NK-92 (cell line): ENCODE measurements around the gene TMPRSS9.
"Not testable (repeated sequence)": the region's sequence is repeated elsewhere in the genome, so short reads cannot be mapped to it uniquely, and the experiment has no call there.

Experiments used
- DNase-seq: peaks from one replicate; lab custom pipeline; 2025; ENCODE audit not compliant: unreplicated experiment; lab: John Stamatoyannopoulos, UW

Gene TMPRSS9

DNA sequence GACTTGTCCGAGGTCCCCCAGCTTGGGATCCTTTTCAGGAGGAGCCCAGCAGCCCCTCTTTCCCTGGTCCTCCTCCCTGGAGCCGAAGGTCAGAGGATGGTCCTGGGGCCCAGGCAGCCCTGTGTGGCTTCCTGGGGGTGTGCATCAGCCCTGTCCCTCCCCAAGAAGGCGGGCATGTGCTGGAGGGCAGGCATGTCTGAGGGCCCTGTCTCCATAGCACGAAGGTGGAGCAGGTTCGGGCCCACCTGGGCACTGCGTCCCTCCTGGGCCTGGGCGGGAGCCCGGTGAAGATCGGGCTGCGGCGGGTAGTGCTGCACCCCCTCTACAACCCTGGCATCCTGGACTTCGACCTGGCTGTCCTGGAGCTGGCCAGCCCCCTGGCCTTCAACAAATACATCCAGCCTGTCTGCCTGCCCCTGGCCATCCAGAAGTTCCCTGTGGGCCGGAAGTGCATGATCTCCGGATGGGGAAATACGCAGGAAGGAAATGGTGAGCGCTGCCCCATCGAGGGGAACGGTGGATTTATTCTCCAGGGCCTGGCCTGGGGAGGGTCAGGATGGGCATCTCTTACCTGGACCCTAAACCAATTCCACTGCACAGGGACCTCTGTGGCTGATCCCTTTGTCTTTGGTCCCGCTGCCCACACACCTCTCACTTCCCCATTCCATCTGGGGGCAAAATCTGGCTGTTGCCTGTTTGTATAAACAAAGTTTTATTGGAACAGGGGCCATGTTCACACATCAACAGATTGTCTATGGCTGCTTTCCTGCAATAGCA lies 56.4 kb downstream of the TMPRSS9 start:
- DNase-seq = no peak

GRCh38 chr19:2417436-2417835 lies 57.4 kb downstream of the TMPRSS9 start:
- DNase-seq = not testable (repeated sequence)

DNA sequence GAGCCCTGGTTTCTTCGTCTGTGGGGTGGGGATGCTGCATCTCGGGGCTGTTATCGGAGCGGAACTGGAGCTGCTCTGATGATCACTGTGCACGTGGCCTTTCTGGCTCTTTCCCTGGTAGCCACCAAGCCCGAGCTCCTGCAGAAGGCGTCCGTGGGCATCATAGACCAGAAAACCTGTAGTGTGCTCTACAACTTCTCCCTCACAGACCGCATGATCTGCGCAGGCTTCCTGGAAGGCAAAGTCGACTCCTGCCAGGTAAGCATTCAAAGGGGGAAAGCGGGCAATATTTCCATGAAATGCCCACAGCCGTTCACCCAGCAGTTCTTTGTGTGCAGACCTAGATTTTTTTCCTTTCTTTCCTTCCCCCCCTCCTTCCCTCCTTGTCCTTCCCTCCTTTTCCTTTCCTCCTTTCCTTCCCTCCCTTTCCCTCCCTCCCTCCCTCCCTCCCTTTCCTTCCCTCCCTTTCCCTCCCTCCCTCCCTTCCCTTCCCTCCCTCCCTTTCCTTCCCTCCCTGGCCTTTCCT lies 57.9 kb downstream of the TMPRSS9 start:
- DNase-seq = no peak

DNA sequence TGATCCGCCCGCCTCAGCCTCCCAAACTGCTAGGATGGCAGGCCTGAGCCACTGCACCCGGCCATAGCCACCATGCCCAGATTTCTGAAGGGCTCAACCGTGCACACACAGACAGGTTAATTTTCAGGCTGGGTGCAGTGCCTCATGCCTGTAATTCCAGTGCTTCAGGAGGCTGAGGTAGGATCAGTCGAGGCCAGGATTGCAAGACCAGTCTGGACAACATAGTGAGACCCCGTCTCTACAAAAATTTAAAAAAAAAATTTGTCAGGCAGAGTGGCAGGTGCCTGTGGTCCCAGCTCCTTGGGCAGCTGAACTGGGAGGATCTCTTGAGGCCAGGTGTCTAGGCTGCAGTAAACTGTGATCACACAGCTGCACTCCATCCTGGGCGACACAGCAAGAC lies 59.7 kb downstream of the TMPRSS9 start:
- no peak for DNase-seq

DNA sequence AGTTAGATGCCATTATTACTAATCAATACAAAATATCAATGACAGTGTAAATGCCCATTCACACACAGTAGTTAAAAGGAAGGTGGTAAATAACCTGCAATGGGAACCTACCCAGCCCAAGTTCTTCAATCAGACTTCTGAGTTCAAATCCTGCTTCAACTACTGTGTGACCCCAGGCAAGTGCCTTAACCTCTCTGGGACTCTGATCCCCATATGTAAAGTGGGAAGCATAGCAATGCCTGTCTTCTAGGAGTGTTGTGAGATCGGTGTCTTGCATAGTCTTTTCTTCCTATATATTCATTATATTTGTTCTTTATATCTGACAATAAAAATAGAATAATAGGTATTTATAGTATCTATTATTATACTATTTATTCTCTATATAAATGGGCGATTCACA lies 60.4 kb downstream of the TMPRSS9 start:
- no peak for DNase-seq

GRCh38 chr19:2421581-2422306 lies 61.7 kb downstream of the TMPRSS9 start:
- DNase-seq = no peak

DNA sequence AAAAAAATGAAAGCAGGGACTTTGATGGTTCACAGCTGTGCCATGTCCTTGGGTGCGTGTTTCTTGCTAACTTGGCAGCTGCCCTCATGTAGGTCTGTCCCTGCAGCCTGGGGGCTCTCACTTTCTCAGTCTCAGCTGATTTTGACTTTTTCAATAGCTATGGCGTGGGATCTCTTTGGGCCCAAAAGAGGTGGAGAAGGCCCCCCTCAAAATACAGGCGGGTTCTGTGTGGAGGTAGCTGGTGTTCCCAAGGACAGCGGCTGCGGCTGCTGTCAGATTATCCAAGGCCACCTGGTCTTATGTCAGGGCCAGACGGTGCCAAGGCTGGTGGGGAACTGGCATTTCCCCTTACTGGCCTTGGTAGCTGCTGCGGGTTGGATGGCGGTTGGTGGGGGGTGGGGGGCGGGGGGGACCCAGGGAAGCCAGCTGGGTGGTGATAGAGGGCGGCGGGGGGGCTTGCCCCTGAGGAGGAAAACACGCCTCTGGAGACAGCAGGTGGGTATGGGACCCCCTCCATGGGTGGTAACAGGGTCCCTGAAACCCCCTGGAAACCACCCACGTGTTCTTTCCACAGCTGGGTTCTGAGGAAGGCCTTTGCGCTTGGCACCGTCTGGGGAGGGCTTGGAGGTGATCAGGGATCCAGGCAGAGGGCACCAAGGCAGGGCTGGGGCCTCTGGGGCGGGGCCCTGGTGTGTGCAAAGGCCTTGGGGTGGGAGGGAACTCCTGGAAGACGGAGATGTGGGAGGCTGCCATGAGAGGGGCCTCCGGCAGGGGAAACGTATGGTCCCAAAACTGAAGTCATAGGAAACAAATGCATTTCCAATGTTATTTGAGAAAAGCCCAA lies 63.2 kb downstream of the TMPRSS9 start:
- no peak for DNase-seq

DNA sequence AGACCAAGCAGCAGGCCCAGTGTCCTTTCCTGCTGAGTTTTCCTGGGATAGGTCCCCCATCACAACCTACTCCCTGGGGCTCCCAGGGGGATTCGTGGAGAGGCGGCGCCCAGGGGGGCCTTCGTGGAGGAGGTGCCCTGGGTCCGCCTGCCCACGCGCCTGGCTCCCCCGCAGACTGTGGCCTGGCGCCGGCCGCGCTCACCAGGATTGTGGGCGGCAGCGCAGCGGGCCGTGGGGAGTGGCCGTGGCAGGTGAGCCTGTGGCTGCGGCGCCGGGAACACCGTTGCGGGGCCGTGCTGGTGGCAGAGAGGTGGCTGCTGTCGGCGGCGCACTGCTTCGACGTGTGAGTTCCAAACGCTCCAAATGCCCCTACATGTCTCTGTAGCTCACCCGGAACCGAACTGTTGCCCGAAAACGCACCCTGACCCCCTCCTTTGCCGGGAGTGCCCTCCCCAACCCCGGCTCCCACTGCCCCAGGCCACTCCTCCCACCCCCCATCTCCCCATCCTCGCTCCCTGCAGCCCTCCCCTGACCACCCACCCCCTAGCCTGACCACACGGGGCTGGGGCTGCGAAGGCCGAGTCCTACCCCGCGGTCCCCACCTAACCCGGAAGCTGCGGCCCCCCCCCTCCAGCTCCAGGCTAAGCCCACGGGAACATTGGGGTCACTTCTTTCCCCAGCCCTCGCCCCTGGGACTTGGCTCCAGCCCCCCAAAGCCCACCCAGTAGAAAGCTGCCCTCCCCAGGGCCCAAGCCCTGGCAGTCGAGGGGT lies 64.0 kb downstream of the TMPRSS9 start:
- no peak for DNase-seq

- no peak for DNase-seq
These were observed 64.9 kb downstream of the TMPRSS9 start for GRCh38 chr19:2424686-2425621.

- no peak for DNase-seq
These were observed 65.8 kb downstream of the TMPRSS9 start for GRCh38 chr19:2425622-2426581.

DNA sequence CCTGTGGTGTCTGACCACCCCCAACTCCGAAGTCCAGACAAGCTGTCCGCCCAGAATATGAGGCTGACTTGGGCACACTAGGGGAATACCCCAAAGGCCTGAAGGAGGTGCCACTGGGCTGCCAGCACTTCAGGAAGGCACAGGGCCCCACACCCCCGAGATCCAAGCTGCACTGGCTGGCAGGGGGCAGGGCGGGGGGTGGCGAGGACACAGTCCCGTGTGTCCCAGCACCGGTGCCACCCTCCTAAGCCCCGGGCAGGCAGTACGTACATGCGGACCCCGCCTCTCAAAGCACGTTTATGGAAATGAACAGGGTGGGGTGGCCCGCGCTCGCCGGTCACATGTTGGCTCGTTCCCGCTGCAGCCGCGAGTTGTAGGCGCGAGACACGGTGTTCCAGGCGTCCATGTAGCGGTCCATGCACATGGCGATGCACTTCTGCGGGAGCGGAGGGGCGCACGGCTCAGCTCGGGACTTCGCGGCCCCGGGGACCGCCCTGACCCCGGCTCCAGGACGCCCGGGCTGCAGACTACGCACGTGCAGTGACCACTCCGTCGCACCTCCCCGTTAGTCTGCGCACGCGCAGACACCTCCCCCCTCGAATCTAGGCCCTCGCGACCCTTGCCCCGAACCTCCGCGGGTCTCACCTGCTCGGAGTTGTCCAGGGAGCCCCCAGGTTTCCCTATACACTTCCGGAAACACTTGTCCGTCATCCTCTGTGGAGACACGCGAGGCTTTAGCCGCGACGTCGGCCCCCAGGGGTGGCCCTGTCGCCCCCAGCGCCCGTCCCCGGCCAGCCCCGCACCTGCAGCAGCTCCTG lies 66.8 kb downstream of the TMPRSS9 start:
- DNase-seq = no peak

GRCh38 chr19:2427429-2428320 lies 67.6 kb downstream of the TMPRSS9 start, which contains the start of gene TIMM13:
Gene TIMM13 (minus strand): TSS chr19:2427586. CDS start chr19:2427533, 53 bp downstream.
- peak; percentile 70 for DNase-seq

GRCh38 chr19:2428321-2428690 lies 68.2 kb downstream of the TMPRSS9 start:
- no peak for DNase-seq

DNA sequence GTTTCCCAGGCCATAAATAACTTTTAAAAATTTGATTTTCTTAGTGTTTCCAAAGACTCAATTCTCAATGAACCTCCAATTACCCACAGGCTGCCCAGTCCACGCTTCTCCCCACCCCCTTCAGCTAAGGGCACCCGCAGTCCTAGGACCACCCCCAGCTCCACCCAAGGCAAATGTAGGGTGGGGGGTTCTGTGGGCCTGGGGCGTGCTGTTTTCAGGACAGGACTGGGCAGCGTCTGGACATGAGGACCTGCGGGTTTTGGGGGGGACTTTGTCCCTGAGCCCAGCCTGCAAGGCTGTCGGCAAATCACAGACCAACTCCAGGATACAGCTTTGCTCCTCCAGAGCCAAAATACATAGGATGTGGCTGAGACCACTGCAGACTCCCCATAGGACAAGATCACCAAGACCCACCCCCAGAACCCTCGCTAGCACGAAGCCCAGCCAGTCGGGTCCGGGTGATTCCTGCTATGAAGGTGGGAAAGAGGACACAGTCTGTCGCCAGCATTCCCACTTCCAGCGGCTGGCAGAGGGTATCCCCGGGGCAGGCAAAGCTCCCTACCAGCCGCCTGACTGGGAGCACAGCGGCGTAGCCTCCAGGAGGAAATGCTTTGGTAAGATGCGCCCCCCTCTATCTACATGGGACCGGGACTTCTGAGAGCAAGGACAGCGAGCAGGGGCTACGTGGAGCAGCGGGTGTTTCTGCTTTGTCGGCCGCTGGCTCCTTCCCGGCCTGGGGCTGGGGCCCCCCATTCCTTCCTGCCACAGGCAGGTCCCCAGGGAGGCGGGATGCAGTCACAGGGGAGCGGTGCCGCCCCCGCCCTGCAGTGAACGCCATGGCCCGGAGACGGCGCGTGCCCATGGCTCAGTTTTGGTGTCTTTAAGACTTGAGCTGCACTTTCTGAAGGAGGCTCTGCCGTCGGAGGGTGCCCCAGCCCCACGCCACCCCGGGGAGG lies 69.0 kb downstream of the TMPRSS9 start:
- DNase-seq = no peak

- no peak for DNase-seq
These were observed 70.0 kb downstream of the TMPRSS9 start for GRCh38 chr19:2429917-2430535.
